T follicular helper cell (primary cell): ENCODE measurements around the gene MAPK11.

Experiments used
- DNase-seq: peaks from one replicate; pipeline ENCODE4 v3.0.0-alpha.2; 2020; ENCODE audit warnings: low read depth

MAPK11 gene

DNA sequence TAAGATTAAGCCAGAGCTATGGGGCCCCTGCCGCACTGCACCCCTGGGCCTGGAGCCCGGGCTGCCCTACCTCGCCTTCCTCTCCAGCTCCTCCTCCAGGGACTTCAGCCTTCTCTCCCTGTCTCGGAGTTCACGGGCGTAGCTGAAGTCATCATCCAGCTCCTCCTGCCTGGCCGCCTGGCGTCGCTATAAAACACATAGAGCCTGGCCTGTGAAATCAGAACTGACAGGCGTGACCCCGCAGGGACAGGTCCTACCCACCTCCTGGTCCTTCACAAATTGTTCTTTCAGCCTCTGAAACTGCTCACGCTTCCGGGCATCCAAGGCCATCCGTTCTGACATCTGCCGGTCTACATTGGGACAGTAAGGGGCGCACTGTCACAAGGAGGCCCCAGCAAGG lies 46.1 kb downstream of the MAPK11 start:
- no peak for DNase-seq

DNA sequence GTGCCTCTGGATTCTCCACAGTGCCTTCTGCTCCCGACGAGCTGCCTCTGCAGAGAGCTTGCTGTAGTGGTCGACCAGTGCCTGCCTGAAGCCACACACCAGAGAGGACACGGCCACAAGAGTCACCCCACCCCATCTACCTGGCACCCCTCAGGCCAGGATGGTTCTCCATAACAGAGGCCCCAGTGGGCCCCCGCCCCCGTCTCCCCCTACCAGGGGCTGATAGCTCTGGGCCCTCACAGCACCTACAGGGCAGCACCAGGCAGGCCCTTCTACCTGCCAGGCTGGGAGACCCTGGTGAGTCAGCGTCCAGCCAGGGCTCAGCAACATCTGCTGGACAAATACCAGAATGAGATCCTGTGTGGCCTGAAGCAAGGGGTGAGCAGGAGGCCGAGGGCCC lies 47.7 kb downstream of the MAPK11 start:
- no peak for DNase-seq

DNA sequence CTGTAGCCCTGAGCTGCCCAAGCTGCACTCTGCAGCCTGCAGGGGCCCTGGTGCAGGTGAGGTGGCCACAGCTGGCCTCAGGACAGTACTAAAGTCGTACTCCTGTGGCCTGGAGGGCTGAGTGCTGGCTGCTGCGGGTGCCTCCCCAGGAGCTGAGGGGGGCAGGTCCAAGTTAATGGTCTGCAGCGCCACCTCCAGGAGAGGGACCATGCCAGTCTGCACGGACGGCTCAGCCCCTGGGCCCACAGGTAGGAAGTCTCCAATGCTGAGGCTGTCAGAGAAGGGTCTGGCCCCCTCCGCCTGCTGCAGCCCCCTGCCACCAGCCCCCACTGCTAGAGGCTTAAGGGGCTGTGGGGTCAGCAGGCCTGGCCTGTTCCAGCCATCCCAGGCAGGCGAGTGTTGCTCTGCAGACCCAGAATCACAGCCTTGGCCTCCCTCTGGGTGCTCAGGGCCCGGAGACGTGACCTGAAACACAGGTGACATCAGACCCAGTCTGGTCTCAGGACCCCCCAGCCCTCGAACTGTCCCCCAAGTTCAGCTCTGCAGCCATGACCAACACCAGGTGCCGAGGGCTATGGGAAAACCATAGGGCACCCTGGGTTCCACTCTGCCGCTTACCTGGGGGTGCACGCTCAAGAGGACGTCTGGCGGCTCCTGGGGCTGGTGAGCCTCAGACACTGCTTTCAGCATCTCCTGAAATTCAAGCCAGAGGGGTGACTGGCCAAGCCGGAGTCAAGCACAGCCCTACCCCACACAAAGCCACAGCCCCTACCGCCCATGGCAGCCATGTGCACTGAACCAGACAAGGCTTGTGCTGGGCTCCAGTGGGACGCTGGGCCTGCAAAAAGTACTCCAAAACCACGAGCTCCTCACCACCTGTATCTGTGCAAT lies 48.5 kb downstream of the MAPK11 start:
- DNase-seq: no peak

DNA sequence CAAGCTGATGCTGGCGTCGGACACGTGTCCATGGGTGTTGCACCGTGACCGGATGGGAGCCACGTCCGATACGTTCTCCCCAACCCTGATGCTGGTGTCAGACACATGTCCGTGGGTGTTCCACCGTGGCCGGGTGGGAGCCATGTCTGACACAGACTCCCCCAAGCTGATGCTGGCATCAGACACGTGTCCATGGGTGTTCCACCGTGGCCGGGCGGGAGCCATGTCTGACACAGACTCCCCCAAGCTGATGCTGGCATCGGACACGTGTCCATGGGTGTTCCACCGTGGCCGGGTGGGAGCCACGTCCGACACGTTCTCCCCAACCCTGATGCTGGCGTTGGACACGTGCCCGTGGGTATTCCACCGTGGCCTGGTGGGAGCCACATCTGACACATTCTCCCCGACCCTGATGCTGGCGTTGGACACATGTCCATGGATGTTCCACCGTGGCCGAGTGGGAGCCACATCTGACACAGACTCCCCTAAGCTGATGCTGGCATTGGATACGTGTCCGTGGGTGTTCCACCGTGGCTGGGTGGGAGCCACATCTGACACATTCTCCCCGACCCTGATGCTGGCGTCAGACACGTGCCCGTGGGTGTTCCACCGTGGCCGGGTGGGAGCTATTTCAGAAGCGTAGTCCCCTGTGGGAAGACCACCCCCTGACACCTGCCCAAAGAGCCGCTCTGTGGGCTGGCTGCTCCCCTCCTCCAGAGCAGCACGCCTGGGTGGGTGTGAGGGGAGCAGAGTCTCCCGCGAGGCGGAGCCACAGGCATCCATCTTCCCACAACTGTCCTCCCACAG lies 49.4 kb downstream of the MAPK11 start:
- DNase-seq: no peak

DNA sequence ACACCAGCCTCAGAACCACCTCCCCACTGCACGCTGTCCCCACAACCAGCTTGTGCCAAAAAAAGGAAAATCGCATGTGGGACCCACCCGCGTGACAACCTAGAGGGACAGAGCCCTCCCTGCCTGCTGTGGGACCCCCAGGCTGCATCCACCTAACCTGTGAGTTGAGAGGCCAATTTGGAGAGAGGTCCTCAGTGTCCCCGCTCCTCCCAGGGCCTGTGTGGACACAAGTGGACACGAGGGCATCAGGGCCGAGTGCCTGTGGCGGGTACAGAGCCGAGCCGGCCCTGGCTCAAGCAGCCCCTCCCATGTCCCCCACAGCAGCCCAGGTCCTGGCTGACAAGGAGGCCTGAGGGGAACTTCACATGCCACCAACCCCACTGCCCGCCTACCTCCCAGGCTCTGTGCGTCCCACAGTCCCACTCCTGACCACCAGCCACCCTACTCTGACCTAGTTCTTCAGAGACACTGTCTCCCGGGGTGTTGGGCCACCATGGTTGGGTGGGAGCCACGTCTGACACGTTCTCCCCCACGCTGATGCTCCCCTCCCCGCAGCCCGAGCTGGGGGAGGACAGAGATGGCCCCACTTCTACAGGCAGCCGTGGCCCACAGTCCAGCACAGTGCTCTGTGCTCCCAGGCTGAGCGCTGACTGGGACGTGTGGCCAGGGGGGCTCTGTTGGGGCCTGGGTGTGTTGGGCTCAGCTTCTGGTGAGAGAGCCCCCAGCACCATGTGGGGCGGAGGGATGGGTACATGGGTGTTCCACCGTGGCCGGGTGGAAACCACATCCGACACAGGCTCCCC lies 50.2 kb downstream of the MAPK11 start:
- no peak for DNase-seq

DNA sequence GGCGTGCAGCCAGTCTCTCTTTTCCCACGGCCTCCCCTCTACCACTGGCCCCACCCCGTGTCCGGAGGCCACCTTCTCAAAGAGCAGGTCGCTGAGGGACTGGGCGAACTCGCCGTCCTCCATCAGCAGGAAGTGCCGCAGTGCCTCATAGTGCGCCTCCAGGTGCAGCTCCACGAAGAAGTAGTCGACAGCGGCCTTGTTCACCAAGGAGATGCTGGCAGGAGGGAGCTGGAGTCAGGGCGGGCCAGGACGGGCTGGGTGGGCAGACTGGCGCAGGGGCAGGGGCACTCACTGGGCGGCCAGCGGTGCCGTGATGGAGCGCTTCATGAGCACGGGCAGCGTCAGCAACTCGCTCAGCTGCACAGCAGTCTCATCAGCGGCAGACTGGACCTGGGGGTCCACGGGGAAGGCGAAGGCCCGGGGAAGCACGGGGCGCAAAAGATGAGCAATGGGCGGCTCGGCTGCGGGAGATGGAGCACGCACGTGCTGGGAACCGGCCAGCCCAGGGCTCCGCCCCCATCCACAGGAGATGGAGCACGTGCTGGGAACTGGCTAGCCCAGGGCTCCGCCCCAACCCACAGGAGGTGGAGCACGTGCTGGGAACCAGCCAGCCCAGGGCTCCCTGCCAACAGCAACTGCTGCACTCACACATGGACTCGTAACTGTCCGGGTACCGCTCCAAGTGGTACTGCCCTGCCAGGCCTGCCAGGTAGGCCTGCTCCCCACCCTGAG lies 51.0 kb downstream of the MAPK11 start:
- no peak for DNase-seq

DNA sequence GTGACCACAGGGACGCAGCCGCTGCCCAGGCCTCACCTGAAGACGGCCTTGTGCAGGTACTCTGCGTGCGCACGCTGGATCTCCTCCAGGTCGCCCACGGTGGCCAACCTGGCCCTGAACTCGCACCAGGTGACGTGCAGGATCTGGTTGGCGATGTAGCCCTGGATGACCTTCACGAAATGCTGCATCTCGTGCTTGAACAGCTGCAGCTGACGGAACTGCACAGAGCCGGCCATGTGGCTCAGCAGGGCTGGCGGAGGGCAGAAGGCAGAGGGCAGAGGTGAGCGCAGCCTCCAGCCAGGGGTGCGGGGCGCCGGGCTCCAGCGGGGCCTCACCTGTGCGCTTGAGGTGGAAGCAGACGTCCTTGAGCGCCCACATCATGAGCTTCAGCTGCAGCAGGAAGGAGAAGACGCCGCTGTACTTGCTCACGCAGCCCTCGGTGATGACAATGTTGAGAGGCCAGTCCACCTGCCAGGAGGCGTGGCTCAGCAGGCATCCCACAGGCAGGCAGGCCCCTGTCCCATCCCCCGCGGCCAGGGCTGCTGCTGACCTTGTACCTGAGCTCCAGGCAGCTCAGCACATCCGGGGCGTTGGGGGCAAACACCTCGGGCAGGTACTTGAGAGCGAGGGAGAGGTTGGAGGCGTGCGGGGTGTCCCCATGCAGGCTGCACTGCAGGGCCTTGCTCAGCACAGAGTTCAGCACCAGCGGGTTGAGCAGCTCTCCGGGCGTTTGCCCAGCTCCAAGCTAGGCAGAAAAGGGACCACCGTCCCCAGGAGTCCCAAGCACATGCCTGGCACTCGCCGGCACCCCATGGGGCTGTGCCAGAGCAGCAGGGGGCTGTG lies 51.8 kb downstream of the MAPK11 start:
- no peak for DNase-seq

DNA sequence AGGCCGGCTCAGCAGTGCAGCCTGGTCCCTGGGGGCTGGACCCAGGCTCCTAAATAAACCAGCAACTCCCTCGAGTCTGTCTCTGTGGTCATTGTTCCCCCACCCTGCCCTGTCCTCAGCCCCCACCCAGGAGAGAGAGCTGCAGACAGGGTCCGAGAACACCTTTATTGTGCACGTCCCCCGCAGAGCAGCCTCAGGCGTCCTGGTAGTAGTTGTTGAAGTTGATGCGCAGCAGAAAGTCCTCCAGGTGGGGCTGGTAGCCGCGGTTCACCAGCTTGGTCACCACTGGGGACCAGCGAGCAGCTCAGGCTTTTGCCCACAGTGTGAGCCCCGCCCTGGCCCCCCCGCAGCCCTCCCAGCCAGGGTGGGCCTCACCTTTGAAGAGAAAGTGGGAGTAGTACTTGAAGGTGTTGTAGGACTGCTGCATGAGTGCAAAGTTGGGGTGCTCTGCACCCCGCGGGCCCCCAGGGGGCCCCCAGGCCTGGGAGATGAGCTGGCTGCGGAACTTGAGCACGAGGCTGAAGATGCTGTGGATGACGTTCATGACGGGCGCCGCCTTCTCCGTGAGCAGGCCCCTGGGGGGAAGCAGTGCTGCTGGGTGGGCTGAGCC lies 52.5 kb downstream of the MAPK11 start:
- DNase-seq: no peak

DNA sequence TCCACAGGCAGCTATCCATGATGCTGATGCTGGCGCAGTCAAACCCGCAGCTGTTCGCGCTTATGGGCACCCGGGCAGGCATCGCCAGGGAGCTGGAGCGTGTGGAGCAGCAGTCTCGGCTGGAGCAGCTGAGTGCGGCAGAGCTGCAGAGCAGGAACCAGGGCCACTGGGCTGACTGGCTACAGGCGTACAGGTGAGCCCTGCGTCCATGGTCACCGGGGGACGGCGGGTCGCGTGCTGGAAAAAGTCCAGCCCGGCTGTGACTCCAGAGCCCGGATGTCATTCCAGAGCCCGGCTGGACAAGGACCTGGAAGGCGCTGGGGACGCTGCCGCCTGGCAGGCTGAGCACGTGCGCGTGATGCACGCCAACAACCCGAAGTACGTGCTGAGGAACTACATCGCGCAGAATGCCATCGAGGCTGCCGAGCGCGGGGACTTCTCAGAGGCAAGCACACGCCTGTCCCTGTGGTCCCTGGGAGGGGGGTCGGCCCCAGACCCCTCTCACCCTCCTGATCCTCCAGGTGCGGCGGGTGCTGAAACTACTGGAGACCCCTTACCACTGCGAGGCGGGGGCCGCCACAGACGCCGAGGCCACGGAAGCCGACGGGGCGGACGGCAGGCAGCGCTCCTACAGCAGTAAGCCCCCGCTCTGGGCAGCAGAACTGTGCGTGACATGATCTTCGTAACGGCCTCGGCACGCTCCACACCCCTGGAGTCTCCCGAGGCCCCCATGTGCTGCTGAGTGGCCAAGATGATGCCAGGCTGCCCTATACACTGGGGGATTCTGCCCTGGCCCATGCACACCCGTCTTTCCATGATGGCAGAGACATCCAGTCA lies 53.3 kb downstream of the MAPK11 start:
- DNase-seq: no peak

DNA sequence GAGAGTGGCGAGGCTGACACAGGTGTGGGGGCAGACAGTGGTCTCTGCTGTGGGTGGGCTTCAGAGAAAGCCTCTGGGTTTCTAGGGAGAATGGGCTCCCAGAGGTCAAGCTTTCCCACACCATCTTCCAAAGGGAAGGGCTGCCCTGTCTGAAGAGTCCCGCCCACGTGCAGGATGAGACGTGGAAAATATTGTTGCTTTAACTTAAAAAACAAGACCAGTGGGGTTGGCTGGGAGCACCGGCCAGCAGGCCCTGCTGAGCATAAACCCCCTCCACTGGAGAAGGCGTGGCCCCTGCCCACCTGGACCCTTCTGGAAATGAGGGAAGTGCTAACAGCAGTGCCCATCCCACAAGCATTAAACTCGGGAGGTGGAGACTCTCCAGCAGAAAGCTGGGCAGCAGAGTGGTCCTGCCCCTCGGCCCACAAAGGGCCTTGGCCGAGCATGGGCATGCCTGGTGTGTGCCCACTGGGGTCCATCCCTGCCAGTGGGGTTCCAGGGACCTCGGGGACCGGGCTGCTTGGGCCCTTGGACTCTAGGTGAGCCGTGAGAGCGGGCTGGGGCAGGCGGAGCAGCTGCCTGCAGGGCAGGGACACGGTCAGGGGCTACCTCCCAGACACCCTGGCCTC lies 54.0 kb downstream of the MAPK11 start:
- no peak for DNase-seq

DNA sequence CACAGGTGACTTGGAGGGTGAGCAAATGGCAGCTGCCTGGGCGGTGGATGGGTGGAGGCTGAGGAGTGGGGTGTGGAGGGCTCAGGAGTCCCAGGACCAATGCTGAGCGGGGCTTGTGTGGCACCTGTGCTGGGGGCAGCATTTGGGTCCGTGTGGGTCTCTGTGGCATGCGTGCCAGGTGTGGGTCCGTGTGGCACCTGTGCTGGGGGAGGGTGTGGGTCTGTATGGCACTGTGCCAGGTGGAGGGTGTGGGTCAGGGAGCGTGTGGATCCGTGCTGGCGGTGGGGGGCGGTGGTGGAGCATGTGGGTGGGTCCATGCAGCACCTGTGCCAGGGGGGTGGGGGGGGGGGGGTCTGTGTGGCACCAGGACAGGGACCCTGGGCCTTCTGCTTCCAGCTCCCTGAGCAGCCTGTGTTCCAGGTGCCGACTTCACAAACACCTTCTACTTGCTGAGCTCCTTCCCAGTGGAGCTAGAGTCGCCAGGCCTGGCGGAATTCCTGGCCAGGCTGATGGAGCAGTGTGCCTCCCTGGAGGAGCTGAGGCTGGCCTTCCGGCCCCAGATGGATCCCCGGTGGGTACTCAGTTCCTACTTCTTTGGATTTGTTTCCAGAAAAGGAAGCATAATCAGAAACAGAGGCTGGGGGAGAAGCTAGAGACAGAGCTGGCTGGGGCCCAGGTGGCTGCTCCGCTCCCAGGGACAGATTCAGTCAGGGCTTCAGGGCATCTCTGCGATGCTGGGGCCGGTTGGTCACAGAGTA lies 54.7 kb downstream of the MAPK11 start:
- no peak for DNase-seq
